Right lobe of liver (tissue), 4 donors: ENCODE results near the gene NR2C2AP.

Experiments
- CTCF ChIP-seq, 4 donors: fragments of 200-600 bp in 3 of 4; fragments of 450-650 bp in 1 of 4; IDR thresholded peaks; one replicate each; pipeline versions ENCODE4 v1.5.1 to v1.8.0; 2016 to 2022; ENCODE audit warnings: antibody characterized with exemption in 4 of 4, mild to moderate bottlenecking in 2 of 4
- POLR2A ChIP-seq: fragments of 450-650 bp; IDR thresholded peaks from one replicate; pipeline ENCODE4 v1.6.1; 2017; ENCODE audit warnings: antibody characterized with exemption, mild to moderate bottlenecking
- donor health status: DM: no; HTN: no; CAD: no.
- donor health status: DM: no; HTN: no; CAD: no.
- donor health status: DM: no; HTN: yes; CAD: no.

GRCh38 chr19:19217099-19217498 is 13.9 kb upstream of the NR2C2AP start:
- no peak for TF ChIP-seq CTCF (IDR thresholded peaks at IDR 0.05)
- no peak for TF ChIP-seq POLR2A
